Endothelial cell of umbilical vein (primary cell): ENCODE data around the gene S100A4.

Experiments
- EZH2 ChIP-seq: IDR thresholded peaks from 2 replicates; pipeline ENCODE4 v1.6.1; 2012; ENCODE audit warnings: borderline replicate concordance, low read depth, mild to moderate bottlenecking, moderate library complexity, low read length, inconsistent platforms; ENCODE audit not compliant: severe bottlenecking
- GATA2 ChIP-seq: IDR thresholded peaks from 2 replicates; pipeline ENCODE4 v1.7.0; 2011; ENCODE audit warnings: low read depth, mild to moderate bottlenecking, moderate library complexity, mixed read lengths, low read length; ENCODE audit not compliant: insufficient read length, insufficient read depth
- POLR2A ChIP-seq: IDR thresholded peaks from 2 replicates; pipeline ENCODE4 v1.6.1; 2012; ENCODE audit warnings: low read depth, mild to moderate bottlenecking, control low read depth, low read length
- TF ChIP-seq, protein P1 (sequence below), 2 donors: IDR thresholded peaks; 1 replicate in 1 of 2; 2 replicates in 1 of 2; pipeline ENCODE4 v1.5.1; 2011; ENCODE audit warnings: low read length in 2 of 2, mild to moderate bottlenecking in 2 of 2, moderate library complexity in 2 of 2, control low read depth in 1 of 2, inconsistent platforms in 1 of 2, low read depth in 1 of 2; ENCODE audit not compliant: insufficient read depth in 1 of 2; ENCODE audit errors: extremely low read depth in 1 of 2

DNA sequence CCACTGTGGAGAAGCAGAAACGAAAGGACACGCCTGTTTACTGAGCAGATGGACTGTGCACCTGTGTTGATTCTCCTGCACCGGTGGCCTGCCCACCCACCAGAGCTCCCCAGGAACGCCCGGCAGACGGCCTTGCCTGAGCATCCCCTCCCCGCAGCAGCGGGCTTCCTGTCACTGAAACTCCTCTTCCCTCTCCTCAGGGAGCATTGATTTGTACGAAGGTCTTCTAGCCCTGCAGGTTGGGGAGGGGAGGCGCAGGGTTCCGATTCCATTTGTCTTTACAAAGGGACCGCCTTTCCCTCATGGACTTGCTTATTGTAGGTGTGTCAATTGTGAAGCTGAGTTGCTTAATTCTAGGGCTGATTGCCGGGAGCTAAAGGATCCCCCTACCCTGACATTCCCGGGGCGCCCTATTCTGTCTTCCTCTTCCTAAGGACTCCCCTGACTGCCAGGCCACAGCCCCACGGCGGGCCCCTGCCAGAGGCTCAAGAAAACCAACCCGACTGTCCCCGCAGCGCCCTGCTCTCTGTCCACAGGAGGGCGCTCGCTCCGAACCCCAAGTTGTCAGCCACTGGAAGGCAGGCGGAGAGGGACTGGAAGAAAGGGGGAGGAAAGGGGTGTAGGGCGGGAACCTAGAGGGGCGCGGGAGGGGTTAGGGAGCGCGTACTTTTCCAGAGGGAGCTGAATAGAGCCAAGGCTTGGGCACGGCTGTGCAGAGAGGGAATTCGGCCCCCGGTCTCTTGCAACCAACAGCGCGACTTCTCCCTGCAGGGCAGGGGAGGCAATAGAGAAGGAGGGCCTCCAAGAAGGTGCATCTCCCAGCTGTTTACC is 12.6 kb downstream of the S100A4 start:
- TF ChIP-seq, protein P1, sequence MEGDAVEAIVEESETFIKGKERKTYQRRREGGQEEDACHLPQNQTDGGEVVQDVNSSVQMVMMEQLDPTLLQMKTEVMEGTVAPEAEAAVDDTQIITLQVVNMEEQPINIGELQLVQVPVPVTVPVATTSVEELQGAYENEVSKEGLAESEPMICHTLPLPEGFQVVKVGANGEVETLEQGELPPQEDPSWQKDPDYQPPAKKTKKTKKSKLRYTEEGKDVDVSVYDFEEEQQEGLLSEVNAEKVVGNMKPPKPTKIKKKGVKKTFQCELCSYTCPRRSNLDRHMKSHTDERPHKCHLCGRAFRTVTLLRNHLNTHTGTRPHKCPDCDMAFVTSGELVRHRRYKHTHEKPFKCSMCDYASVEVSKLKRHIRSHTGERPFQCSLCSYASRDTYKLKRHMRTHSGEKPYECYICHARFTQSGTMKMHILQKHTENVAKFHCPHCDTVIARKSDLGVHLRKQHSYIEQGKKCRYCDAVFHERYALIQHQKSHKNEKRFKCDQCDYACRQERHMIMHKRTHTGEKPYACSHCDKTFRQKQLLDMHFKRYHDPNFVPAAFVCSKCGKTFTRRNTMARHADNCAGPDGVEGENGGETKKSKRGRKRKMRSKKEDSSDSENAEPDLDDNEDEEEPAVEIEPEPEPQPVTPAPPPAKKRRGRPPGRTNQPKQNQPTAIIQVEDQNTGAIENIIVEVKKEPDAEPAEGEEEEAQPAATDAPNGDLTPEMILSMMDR (IDR thresholded peaks at IDR 0.05; ENCODE audit: extremely low read depth in 1 of 2, insufficient read depth in 1 of 2, low read depth in 1 of 2, low read length in 2 of 2), result peak; percentile 90
- TF ChIP-seq EZH2 (no peak), POLR2A (no peak), GATA2 (no peak)
